Activated T-cell treated with anti-CD3 and anti-CD28 coated beads for 4 hours (primary cell): ENCODE results near the gene F13A1.

Source experiments
- DNase-seq: peaks from one replicate; pipeline ENCODE4 v3.0.0-alpha.2; 2020

Gene F13A1

GRCh38 chr6:6239598-6240581 lies 80.6 kb downstream of the F13A1 start:
- no peak for DNase-seq

GRCh38 chr6:6236730-6237469 lies 83.6 kb downstream of the F13A1 start:
- no peak for DNase-seq

GRCh38 chr6:6235786-6236185 lies 84.7 kb downstream of the F13A1 start:
- no peak for DNase-seq

- no peak for DNase-seq
Observed at GRCh38 chr6:6234963-6235362, 85.5 kb downstream of the F13A1 start.

GRCh38 chr6:6230286-6230685 lies 90.2 kb downstream of the F13A1 start:
- no peak for DNase-seq

GRCh38 chr6:6227896-6228295 lies 92.6 kb downstream of the F13A1 start:
- no peak for DNase-seq

GRCh38 chr6:6225885-6226529 lies 94.5 kb downstream of the F13A1 start:
- DNase-seq, result no peak

GRCh38 chr6:6224933-6225486 lies 95.5 kb downstream of the F13A1 start:
- DNase-seq, result no peak

GRCh38 chr6:6221787-6222535 lies 98.5 kb downstream of the F13A1 start:
- DNase-seq, result no peak

- DNase-seq, result no peak
Observed at GRCh38 chr6:6220718-6221117, 99.7 kb downstream of the F13A1 start.

GRCh38 chr6:6219716-6220115 lies 100.7 kb downstream of the F13A1 start:
- no peak for DNase-seq

- no peak for DNase-seq
Observed at GRCh38 chr6:6218759-6219085, 101.7 kb downstream of the F13A1 start.

- DNase-seq, result no peak
Observed at GRCh38 chr6:6217855-6218758, 102.4 kb downstream of the F13A1 start.

- DNase-seq, result no peak
Observed at GRCh38 chr6:6210994-6211393, 109.5 kb downstream of the F13A1 start.

- no peak for DNase-seq
Observed at GRCh38 chr6:6202886-6203285, 117.6 kb downstream of the F13A1 start.

GRCh38 chr6:6201200-6201599 lies 119.3 kb downstream of the F13A1 start:
- no peak for DNase-seq

GRCh38 chr6:6199678-6200077 lies 120.8 kb downstream of the F13A1 start:
- no peak for DNase-seq

GRCh38 chr6:6196762-6197161 lies 123.7 kb downstream of the F13A1 start:
- no peak for DNase-seq

- DNase-seq, result no peak
Observed at GRCh38 chr6:6195080-6195479, 125.4 kb downstream of the F13A1 start.

- DNase-seq, result no peak
Observed at GRCh38 chr6:6193221-6193745, 127.2 kb downstream of the F13A1 start.

- DNase-seq, result no peak
Observed at GRCh38 chr6:6191909-6192308, 128.6 kb downstream of the F13A1 start.
